PC-9 (cell line): ENCODE measurements around the gene CAPZB. TPM values are rescaled to one million over a fixed set of nuclear protein-coding genes. Genes with fewer than 3 reads are reported as not detected.

ENCODE experiments used
- BruUV-seq: library from RNA; stranded (reverse); fragments of 400-500 nt; replicated peaks from 2 replicates; lab custom pipeline; 2021; lab: Mats Ljungman, UMichigan
- CTCF ChIA-PET: fragments of 300-600 bp; sonication (Branson Sonifier 250); formaldehyde crosslinking; loops from one replicate; lab custom pipeline; 2022; ENCODE audit warnings: antibody characterized with exemption; lab: Charles Lee
- POLR2A ChIA-PET: fragments of 300-600 bp; sonication (Branson Sonifier 250); formaldehyde crosslinking; loops from one replicate; lab custom pipeline; 2022; ENCODE audit warnings: antibody characterized with exemption; ENCODE audit not compliant: unreplicated experiment; lab: Charles Lee
- DNase-seq, 2 experiments: peaks; one replicate each; pipeline versions ENCODE4 v3.0.0 to v3.0.0-alpha.2; 2015 to 2022; ENCODE audit warnings: mixed read lengths in 1 of 2
- H2AFZ ChIP-seq: fragments of 200-600 bp; sonication (generic); 2 replicates; pipeline ENCODE4 v1.8.1; 2017; ENCODE audit warnings: antibody characterized with exemption
- H3F3A ChIP-seq: fragments of 200-600 bp; sonication (generic); 2 replicates; pipeline ENCODE4 v1.8.1; 2017; ENCODE audit warnings: antibody characterized with exemption, mild to moderate bottlenecking, low read depth; ENCODE audit not compliant: insufficient read depth
- H3K27ac ChIP-seq: fragments of 200-600 bp; sonication (generic); 2 replicates; pipeline ENCODE4 v1.6.1; 2016; ENCODE audit warnings: mixed run types
- H3K27me3 ChIP-seq: fragments of 200-600 bp; sonication (generic); 2 replicates; pipeline ENCODE4 v1.6.1; 2016; ENCODE audit warnings: low read depth, mixed run types; ENCODE audit not compliant: insufficient read depth
- H3K36me3 ChIP-seq: fragments of 200-600 bp; sonication (generic); 2 replicates; pipeline ENCODE4 v1.6.1; 2016; ENCODE audit warnings: low read depth, mixed run types
- H3K4me1 ChIP-seq: fragments of 200-600 bp; sonication (generic); replicated peaks from 2 replicates; pipeline ENCODE4 v1.6.1; 2016; ENCODE audit warnings: mixed run types; ENCODE audit not compliant: insufficient read depth
- H3K4me2 ChIP-seq: fragments of 200-600 bp; sonication (generic); 2 replicates; pipeline ENCODE4 v1.6.1; 2017; ENCODE audit warnings: mixed run types
- H3K4me3 ChIP-seq: fragments of 200-600 bp; sonication (generic); 2 replicates; pipeline ENCODE4 v1.6.1; 2016; ENCODE audit warnings: mixed run types
- H3K79me2 ChIP-seq: fragments of 200-600 bp; sonication (generic); 2 replicates; pipeline ENCODE4 v1.6.1; 2017; ENCODE audit warnings: low read depth, mixed run types
- H3K9me2 ChIP-seq: fragments of 200-600 bp; sonication (generic); 2 replicates; pipeline ENCODE4 v1.8.1; 2017; ENCODE audit warnings: mild to moderate bottlenecking; ENCODE audit not compliant: insufficient read depth
- H3K9me3 ChIP-seq: fragments of 200-600 bp; sonication (generic); 2 replicates; pipeline ENCODE4 v1.8.1; 2016; ENCODE audit warnings: low read depth; ENCODE audit not compliant: insufficient read depth
- H4K20me1 ChIP-seq: fragments of 200-600 bp; sonication (generic); 2 replicates; pipeline ENCODE4 v1.8.1; 2017; ENCODE audit not compliant: insufficient read depth
- EZH2 ChIP-seq: fragments of 200-600 bp; sonication (generic); IDR thresholded peaks from 2 replicates; pipeline ENCODE4 v1.8.0; 2017; ENCODE audit warnings: antibody characterized with exemption, low read depth
- intact Hi-C: fragments of 100-400 bp; cut with micrococcal nuclease; formaldehyde crosslinking; loops from one replicate; pipeline ENCODE4 v1.10.0; 2022; ENCODE audit not compliant: unreplicated experiment
- total RNA-seq: library from RNA; stranded (reverse); gene quantifications from 2 replicates; pipeline ENCODE4 v1.2.3, GENCODE V29; 2021
- TF ChIP-seq, protein P1 (sequence below): fragments of 200-600 bp; sonication (generic); conservative IDR thresholded peaks from 2 replicates; pipeline ENCODE4 v1.6.1; 2017; ENCODE audit warnings: mixed run types, antibody characterized with exemption, mild to moderate bottlenecking, moderate library complexity

CAPZB gene
- total RNA-seq, 1 experiment from 2014 or later: 222 TPM

DNA sequence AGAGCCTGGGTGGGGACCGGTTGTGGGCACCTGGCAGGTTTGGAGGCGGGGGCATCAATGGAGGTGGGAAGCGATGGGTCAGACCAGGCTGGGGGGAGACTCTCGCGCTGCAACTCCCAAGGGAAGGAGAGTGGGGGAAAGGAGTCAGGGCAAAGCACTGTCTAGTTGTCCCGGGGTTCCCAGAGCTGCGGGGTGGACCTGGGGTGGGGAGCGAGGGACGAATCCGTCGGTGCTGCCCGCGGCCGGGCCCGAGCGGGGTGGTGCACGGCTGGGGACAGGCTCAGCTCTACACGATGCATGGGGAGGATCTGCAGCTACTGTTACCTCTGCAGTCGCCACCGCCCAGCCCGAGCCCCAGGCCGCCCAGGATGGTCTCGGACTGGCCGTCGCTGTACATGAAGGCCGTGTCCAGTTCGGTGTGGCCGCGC, 173.8 kb downstream of the CAPZB start:
- Histone ChIP-seq H3K36me3 (no peaks in the 10 kb centered on the region), H2AFZ (peak overlapping the region; percentile 86), H3K27me3 (no peaks in the 10 kb centered on the region), H3K9me3 (no peaks in the 10 kb centered on the region), H3K9me2 (no peaks in the 10 kb centered on the region), H4K20me1 (peaks cover 6% of the 10 kb centered on the region; the same call in 1 of the 2 replicates), H3K79me2 (peaks cover 12% of the 10 kb centered on the region), H3K4me1 (peaks cover 11% of the 10 kb centered on the region), H3F3A (no peaks in the 10 kb centered on the region), H3K4me2 (peak overlapping the region; percentile 87), H3K4me3 (peak overlapping the region; percentile 75), H3K27ac (no peak overlapping the region)
- POLR2A ChIA-PET: interaction anchor here (0.9 kb wide), 1 partner anchor 134 kb away, joined by 3 read pairs; no protein-coding TSS in a partner anchor
- CTCF ChIA-PET: interaction anchor here (0.6 kb wide), 1 partner anchor 60 kb away, joined by 3 read pairs; the partner anchor contains the start of genes EMC1 and MRTO4
- peak in 1 of 2 experiments; percentile 60 for DNase-seq
- intact Hi-C loops: loop anchor here (5.0 kb wide), 1 partner anchor 59 kb away; the partner anchor contains the start of genes EMC1 and MRTO4
- no TSS peak for BruUV-seq
- no peak for TF ChIP-seq EZH2
- TF ChIP-seq, protein P1, sequence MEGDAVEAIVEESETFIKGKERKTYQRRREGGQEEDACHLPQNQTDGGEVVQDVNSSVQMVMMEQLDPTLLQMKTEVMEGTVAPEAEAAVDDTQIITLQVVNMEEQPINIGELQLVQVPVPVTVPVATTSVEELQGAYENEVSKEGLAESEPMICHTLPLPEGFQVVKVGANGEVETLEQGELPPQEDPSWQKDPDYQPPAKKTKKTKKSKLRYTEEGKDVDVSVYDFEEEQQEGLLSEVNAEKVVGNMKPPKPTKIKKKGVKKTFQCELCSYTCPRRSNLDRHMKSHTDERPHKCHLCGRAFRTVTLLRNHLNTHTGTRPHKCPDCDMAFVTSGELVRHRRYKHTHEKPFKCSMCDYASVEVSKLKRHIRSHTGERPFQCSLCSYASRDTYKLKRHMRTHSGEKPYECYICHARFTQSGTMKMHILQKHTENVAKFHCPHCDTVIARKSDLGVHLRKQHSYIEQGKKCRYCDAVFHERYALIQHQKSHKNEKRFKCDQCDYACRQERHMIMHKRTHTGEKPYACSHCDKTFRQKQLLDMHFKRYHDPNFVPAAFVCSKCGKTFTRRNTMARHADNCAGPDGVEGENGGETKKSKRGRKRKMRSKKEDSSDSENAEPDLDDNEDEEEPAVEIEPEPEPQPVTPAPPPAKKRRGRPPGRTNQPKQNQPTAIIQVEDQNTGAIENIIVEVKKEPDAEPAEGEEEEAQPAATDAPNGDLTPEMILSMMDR: no peak

DNA sequence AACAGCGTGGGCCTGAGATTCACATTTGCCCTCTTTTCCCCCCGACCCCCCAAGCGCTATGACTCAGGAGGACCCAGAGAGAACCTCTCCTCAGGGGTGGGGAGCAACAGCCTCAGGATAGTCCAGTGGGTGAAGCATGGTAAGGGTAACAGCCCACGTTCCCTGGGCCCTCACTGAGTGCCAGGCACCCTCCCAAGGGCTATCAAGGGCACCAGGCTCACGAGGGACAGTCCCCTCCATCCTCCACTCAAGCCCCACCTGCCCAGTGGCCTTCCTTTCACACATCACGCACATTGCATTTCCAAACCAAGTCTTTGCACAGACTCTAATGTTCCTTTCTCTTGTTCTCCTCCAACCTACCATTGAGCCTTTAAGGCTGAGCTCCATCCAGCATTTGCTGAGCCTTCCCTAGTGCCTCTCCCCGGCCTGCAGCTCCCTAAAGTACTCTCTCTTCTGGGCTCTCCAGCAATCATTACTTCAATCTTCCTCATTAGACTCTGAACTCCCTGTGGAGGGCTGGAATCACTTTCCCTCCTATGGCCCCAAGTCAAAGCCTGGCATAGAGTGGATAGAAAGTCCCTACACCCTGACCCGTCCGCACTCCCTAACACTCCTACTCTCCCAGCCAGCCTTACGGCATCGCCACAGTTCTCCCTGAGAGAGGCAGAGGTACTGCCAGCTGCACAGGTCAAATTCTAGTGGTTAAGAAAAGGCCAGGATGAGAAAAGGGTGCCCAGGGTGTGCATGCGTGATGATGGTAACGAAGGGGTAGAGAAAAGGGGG, 174.4 kb downstream of the CAPZB start:
- H3K9me2 ChIP-seq: no peaks in the 10 kb centered on the region
- BruUV-seq: TSS peak; percentile 35
- peaks cover 11% of the 10 kb centered on the region for H3K4me1 ChIP-seq
- no peak overlapping the region for H3K27ac ChIP-seq
- H2AFZ ChIP-seq: peak overlapping the region; percentile 86
- peaks cover 6% of the 10 kb centered on the region; the same call in 1 of the 2 replicates for H4K20me1 ChIP-seq
- no peaks in the 10 kb centered on the region for H3F3A ChIP-seq
- ChIA-PET POLR2A (interaction anchor here (0.9 kb wide), 1 partner anchor 135 kb away, joined by 3 read pairs; no protein-coding TSS in a partner anchor), CTCF (interaction anchor here (0.6 kb wide), 1 partner anchor 59 kb away, joined by 3 read pairs; the partner anchor contains the start of genes EMC1 and MRTO4)
- no peak for TF ChIP-seq EZH2
- TF ChIP-seq, protein P1: no peak
- DNase-seq: no peak
- peaks cover 12% of the 10 kb centered on the region for H3K79me2 ChIP-seq
- H3K4me3 ChIP-seq: peak overlapping the region; percentile 75
- H3K36me3 ChIP-seq: no peaks in the 10 kb centered on the region
- peak overlapping the region; percentile 87 for H3K4me2 ChIP-seq
- H3K9me3 ChIP-seq: no peaks in the 10 kb centered on the region
- no peaks in the 10 kb centered on the region for H3K27me3 ChIP-seq
- intact Hi-C loops: loop anchor here (5.0 kb wide), 1 partner anchor 59 kb away; the partner anchor contains the start of genes EMC1 and MRTO4

DNA sequence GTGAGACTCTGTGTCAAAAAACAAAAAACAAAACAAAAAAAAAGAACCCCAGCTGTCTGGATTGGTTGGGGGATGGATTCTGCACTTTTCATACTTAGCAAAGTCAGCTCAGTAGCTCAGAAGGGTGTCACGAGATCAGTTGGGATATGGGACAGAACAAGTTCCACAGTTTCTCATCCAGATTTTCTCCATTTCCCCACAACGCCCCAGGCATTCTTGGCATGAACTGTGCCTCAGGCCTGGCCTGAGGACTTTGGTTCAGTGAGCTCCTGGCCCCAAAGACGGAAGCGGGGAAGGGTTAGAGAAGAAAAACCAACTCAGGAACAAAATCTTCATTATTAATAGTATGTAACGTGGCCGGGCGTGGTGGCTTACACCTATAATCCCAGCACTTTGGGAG, 175.3 kb downstream of the CAPZB start:
- no TSS peak for BruUV-seq
- no peak for TF ChIP-seq EZH2
- TF ChIP-seq, protein P1: no peak
- intact Hi-C loops: loop anchor here (5.0 kb wide), 1 partner anchor 58 kb away; the partner anchor contains the start of genes EMC1 and MRTO4

More for the DNA sequence above, 175.3 kb downstream of the CAPZB start:
- H3K4me2 ChIP-seq: no peak overlapping the region
- no peaks in the 10 kb centered on the region for H3F3A ChIP-seq
- peaks cover 12% of the 10 kb centered on the region for H3K79me2 ChIP-seq
- peaks cover 6% of the 10 kb centered on the region; the same call in 1 of the 2 replicates for H4K20me1 ChIP-seq
- DNase-seq: no peak
- POLR2A ChIA-PET: interaction anchor here (0.7 kb wide), 1 partner anchor 1448 kb away, joined by 4 read pairs; no protein-coding TSS in a partner anchor
- H3K36me3 ChIP-seq: no peaks in the 10 kb centered on the region
- CTCF ChIA-PET: interaction anchor here (0.6 kb wide), 1 partner anchor 32 kb away, joined by 3 read pairs; no protein-coding TSS in a partner anchor
- H3K4me1 ChIP-seq: peaks cover 11% of the 10 kb centered on the region
- no peak overlapping the region for H3K4me3 ChIP-seq
- H3K27ac ChIP-seq: no peak overlapping the region
- no peaks in the 10 kb centered on the region for H3K9me2 ChIP-seq
- no peaks in the 10 kb centered on the region for H3K9me3 ChIP-seq
- H3K27me3 ChIP-seq: no peaks in the 10 kb centered on the region
- no peak overlapping the region for H2AFZ ChIP-seq
